Hematopoietic multipotent progenitor cell treated with erythropoietin and hydrocortisone succinate and interleukin-3 and kit ligand, for 15 days (in vitro differentiated cells): ENCODE results near the gene BEGAIN.

Experiments
- DNase-seq: peaks from one replicate; pipeline ENCODE4 v3.0.0-alpha.2; 2015; ENCODE audit warnings: low spot score

BEGAIN gene

DNA sequence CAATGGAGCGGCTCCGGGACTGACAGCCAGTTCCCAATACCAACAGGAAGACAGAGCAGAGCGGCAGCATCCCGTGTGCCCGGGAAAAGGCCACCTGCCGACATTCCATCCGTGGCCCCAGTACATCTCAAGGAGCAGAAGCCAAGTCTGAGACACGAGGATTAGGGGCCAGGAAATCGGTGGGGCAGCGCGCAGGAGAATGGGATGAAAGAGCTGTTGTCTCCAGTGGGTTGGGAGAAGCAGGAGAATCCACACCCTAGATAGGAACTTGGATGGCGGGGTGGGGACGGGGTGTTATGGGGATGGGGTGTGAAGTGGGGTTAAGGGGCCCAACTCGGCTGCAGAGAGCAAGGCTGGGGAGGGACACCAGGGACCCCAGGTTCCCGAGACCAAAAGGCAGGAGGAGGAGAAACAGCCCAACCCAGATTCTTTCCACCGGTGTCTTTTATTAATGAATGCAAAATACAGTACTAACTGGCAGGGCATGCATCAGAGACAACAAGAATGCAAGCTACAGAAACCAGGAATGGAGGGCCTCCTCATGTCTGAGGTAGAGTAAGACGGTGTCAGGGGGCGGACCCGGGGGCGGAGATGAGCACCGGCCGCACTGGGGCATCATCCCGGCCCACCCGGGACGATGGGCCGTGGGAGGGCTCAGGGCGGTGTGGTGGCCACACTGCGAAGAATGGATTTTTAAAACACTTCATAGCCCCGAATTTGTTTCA is 50.3 kb downstream of the BEGAIN start:
- no peak for DNase-seq

DNA sequence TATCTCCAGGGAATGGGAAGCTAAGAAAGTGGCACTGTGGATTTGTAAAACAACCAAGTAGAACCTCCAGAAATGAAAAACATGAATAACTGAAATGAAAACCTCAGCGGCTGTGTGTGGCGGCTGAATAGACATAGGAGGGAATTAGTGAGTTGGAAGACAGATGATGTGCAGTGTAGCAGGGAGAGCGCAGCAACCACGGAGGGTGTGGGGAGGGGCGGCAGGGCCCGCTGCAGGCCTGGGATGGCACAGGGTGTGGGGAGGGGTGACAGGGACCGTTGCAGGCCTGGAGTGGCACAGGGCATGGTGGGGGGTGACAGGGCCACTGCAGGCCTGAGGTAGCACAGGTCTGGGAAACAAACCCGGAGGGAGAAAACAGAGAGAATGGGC is 51.1 kb downstream of the BEGAIN start:
- no peak for DNase-seq

DNA sequence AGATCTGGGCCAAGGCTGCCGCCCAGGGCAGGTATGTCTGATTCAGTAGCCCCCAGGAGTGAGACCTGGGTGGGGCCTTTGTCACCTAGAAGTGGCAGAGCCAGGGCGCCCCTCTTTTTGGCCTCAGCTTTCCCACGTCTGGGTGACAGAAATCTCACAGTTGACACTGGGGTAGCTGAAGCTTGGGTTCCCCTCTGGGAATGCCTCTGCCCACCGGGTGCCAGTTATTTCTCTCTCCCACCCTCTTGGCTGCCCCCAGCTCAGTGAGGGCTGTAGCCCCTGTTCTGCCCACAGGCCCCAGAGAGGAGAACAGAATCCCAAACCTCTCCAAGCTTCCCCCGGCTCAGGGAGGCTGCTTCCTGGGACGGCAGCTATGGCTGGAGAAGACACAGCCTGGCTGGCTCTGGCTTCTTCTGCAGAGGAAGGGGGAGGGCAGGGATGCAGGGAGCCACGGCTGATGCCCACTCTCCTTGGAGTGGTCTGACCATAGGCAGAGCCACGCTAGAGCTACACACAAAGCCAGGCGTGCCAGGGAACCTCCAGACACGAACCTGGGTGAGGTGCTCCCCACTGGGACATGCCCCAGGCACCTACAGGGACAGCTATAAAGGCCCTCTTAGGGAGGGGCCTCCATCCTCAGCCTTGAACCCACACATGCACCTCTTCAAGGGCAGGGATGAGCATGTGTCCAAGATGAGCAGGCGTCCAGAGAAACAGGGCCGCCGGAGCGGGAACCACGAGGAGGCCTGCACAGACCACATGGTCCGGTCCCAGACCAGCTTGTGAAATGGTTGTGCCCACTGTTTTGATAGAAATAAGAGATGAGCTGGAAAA is 51.7 kb downstream of the BEGAIN start:
- DNase-seq = no peak

DNA sequence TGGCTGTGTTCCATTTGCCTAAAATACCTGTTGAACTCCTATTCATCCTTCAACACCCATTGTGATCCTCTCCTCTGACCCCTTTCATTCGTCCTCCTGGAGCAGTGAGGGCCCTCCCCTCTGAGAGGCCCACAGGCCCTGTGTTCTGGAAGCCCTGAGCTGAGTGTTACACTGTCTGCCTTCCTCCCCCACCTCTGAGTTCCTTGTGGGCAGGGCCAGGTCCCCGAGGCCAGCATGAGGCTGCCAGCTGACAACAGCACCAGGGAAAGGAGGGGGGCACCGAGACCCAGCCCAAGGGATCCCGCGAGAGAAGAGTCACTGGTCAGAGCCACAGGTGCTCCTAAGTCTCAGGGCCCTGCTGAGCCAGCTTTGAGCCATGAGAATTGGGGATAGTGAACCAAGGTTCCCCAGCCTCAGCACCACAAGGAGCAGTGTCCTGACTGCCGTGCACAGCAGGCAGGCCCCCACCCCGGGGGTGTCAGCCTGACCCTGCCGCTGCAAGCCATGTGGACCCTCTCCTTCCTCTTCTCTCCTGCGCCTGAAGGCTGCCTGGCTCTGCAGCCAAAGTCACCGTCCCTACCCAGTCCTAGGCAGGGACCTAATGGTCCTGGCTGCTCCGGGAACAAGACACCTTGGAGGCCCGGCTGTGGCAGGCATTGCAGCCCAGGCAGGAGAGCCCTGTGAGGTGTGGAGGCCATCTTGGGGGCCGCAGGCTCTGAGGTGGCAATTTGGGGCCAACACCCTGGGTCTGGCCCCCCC is 52.5 kb downstream of the BEGAIN start:
- DNase-seq = no peak

DNA sequence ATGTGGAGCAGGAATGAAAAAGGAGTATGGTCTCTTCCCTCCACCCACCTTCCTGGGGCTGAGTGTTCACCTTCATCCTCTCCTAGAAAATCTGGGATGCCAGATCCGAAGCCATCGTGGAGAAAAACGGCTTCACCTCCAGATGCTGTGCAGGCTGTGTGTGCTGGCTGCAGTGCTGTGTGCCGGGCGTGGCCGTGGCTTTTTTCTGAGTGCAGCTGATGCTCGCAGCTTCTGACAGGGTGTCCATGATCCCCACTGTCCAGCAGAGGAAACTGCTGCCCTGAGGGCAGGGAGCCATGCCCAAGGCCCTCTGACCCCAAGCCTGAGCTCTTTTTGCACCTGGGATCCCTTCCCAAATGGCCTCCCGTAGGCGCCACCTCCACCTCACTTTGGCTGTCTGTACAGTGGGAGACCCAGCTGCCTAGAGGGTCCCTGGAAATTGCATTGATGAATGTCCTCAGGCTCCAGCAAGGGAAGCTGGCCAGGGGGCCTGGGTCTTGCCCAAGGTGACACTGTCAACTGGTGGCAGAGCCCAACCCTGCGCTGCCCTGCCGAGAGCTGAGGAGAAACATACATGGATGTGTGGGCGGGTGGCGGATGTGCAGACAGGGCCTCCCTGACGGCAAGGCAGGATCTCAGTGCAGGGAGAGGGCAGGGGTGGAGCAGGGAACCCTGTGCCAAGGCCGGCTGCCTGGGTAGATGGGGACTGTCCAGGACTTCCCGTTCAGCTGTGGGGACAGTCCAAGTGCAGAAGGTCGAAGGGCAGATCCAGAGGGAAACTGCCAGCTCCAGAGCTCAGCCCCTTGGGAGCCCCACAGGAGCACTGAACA is 53.3 kb downstream of the BEGAIN start:
- DNase-seq = no peak

DNA sequence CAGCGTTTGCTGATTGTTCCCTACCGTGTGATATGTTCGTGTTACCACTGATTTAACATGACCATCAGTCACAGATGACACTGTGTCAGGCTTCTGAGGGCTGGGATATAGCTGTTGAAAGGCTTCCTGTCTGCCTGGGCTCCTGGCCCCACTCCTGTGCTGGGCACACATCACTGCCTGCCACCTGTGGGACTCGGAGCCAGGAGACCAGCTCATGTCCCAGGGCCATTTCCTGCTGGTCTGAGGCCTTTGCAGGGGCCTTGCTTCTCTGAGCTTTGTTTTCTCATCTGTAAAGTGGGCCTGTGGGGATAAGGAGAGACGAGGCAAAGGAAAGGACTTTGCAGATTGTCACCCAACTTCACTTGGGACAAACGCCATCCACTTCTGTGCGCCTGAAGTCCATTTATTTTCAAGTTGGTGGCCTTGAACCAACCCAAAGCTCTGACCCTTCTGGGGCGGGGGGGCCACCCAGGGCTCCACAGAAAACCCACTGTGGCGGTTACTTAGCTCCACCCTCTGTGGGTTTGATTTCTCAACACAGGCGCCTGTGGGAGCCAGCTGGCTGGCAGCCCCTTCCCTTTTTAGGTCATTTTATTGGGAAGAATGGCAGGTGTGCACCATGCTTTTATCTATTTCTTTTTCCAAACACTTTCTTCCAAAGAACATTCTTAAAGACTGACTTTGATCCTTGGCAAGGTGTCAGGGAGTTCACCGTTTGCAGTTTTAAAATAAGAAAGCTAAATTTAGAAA is 54.1 kb downstream of the BEGAIN start:
- no peak for DNase-seq

DNA sequence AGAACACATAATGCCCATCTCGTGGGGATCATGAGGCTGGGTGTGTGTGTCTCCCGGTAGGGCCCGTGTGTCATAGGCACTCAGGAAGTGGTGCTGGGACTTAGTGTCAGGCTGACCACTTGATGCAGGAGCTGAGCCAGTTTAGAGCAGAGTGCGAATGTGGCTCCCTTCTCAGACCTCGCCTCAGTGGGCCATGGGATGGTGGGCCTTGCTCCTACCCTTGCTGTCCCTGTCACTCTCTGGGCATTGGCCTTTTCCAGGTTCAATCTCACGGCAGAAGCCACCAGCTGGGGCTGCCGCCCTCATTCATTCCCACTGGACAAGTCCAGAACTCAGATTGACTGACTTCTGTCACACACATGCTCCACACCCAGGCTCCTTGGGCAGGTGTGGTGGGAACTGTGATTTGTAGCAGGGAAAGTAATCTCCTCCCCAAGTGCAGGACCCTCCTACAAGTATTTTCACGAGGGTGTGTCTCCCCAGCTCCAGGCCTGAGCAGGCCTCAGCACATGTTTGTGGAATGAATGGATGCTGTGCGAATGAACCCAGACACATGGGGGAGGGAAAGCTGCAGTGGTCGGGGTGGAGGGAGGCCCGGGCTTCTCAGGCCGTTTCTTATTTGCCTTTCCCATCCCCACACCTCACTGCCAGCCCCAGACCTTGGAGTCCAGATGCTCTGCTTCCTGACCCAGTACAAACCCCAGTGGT is 54.9 kb downstream of the BEGAIN start:
- DNase-seq = no peak

DNA sequence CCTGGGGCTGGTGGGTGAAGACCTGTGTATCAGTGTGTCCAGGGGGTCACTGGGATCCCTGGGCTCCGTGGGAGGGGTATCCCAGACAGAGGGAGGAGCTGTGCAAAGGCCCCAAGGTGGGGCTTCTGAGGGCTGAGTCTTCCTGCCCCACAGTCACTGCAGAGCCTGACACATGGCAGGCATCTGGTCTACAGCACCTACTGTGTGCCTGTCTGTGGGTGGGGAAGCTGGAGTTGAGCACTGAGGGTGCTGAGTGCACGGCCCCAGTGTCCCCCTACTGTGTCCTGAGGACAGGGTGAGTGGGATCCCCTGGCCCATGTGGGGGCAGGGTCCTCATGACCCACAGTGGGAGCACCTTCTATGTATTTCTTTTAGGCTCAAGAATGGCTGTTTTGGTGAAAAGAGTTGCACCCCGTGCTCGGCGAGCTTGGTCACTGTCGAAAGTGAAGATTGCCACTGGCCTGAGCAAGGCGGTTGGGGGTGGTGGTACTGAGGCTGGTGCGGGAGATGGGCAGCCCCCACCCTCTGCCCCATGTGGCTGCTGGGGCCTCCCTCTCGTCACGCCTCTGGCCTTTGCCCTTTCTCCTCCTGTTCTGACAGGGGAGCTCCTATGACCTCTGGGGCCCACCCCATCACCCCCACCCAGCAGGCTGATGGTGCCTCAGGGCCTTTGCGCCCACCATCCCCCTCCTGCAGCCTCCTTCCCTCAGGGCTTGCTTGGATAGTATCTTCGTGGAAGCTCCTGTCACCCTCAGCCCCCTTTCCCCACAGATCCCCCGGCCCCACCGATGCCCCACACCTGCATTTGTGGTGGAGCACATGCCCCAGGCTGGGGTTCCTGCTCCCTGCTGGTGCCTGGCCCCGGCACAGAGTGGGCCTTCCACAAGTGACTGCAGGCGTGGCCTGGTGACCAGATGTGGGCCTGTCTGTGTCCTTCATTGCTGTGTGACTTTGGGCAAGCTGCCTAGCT is 55.8 kb downstream of the BEGAIN start:
- no peak for DNase-seq

DNA sequence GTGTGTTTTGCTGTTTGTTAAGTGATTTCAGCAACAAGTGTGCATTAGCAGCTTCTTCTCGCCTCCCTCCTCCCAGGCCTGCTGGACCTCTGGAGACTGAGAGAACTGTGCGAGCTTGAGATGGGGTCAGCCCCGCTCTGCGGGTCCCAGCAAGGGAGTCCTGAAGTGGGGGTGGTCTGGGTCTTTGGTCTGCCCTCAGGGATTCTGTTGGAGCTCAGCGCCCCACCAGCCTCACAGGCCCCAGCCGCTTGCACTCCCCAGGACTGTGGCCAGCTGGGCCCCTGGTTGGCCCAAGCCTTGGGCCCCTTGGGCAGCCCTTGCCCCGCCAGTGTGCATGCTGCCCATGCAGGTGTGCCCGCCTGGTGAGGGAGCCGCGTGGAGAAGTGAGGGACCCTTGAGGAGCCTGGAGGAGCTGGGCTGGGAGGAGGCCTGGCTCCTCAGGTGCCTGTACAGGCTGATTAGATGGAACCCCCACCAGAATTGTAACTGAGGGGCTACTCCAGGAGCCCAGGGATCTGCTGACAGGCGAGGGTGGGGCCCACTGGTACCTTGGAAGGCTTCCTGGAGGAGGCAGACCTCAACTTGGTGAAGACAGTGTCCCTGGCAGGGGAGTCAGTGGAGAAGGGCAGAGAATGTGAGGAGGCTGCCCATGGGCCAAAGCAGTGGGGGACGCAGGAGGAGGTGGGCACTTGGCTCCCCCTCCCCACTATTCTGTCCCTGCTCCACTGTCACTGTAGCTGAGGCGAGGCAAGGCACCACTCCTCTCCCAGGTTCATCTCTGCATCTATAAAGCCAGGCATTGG is 56.7 kb downstream of the BEGAIN start:
- no peak for DNase-seq

DNA sequence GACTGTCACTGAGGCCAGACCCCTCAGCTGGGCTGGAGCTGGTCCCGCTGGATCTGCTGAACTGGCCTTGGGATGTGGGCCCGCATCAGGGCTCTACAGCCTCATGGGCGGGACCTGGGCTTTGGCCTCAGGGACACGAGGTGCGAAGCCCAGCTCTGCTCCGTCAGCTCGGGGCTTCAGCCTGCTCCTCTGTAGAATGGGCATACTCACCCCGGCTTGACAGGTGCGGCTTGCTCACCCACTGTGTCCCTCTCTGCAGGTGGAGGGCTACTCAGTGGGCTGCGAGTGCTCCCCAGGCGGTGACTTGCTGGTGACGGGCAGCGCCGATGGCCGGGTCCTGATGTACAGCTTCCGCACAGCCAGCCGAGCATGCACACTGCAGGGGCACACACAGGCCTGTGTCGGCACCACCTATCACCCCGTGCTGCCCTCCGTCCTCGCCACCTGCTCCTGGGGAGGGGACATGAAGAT is 57.6 kb downstream of the BEGAIN start:
- no peak for DNase-seq

DNA sequence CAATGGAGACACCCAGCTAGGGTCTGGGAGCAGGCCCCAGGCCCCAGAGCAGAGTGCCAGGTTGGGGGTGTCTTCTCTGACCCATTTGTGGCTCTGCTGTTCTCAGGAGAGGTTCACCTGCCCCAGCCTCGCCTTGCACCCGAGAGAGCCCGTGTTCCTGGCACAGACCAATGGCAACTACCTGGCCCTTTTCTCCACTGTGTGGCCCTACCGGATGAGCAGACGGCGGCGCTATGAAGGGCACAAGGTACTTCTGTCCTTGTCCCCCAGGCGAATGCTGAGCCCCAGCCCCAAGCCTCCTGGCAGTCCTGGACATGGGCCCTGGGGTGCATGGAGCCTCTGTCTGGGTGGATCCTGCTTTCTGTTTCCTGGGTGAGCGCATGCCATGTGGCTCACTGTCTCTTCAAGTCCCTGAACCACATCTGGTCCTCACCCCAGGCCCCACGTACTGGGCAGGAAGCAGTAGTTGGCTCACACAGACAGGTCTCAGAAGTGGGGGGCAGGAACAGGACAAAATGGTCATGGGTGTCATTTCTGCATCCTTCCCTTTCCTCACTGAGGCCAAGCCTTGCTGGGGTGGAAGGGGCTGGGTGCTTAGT is 58.2 kb downstream of the BEGAIN start:
- no peak for DNase-seq

DNA sequence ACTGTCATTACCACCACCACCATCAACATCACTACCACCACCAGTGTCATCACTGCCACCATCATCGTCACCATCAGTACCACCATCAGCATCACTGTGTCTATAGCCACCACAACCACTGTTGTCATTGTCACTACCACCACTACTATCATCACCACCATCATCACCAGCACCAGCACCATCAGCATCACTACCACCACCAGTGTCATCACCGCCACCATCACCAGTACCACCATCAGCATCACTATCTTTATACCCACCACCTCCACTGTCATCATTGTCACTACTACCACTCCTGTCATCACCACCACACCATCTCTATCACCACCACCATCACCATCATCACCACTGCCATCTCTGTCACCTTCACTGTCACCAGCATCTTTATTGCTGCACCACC is 60.6 kb downstream of the BEGAIN start:
- no peak for DNase-seq

DNA sequence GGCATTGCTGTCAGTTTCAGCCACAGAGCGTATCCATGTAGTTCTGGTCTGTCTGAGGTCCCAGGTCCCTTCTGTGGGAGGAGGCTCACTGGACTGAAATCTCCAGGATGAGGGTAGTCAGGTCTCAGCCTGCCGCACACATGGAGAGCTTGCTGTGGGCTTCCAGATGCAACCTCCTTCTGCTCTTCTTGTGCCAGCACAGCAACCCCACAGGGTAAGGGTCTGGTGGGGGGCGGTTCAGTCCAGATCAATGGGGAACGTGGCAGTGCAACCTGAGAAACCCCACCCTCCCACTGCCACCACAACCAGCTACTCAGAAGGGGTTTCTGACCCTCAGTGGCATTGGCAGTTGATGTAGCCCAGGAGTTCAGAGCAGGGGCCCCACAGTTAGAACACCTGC is 61.2 kb downstream of the BEGAIN start:
- DNase-seq = no peak

DNA sequence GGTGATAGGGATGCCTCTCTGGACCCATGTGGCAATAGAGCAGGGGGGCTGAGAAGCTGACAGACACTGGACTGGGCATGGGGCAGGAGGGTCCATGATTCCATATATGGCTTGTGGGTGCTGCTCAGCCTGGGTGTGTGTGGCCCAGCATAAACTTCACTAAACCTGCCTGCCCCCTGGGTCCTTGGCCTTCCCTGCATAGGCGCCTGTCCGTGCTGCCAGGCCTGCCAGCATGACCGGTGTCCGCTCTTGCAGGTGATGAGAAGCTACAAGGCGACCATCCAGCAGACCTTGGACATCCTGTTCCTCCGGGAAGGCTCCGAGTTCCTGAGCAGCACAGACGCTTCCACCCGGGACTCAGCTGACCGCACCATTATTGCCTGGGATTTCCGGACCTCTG is 61.6 kb downstream of the BEGAIN start:
- no peak for DNase-seq

DNA sequence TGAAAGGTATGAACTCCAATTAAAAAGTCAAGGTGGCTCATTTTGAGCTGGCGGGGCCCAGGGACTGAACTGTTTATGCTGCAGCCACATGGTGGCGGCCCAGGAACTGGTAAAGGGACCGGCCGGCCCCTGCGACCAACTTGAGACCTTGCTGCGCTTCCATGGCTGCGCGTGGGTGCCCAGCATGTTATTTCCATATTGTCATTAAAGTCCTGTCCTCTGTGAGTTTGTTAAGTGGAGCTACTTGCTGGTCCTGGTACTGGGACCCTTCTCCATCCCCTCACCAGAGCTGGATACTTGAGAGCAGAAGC is 62.3 kb downstream of the BEGAIN start:
- no peak for DNase-seq

DNA sequence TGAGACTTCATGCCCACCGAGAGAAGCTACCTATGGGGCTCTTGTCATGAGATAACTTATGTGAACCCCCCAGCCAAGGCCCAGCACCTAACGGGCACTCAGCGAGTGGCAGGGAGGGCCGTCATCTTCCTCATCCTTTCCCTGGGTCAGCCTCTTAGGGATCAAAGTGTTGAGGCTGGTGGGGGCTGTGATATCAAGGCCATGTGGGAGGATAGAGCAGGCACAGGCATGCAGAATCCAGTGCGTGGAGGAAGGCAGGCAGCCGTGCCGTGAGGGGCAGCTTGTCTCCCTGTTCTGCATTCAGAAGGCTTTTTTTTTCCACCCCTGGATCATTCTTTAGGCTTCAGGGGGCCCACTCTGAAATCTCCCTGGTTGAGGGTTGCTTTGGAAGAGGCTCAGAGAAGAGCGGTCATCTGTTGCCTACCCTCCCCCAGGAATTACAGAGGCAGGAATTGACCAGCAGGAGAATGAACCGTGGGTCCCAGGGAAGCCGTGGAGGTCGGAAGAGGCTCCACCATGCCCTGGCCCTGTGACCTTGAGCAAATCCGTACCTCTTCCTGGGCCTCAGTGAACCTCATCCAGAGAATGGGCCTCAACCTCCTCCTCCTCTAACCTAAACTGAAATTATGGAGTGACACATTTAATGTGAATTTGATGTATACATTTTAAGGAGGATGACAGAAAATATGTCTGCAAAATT is 62.8 kb downstream of the BEGAIN start:
- DNase-seq = no peak

DNA sequence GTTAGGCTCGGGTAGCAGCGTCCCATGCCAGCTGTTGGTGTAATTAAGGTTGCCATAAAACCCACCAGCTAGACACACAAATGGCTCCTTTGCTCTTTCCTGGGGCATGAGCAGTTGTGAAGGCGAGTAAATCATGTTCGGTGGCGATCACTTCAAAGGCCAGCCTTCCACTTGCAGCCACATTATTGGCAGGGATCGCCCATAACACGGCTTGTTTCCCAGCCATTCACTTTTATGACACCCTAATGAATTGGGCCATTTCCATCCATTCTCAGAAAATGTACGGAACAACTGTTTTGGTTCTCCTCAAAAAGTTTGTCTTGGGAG is 63.4 kb downstream of the BEGAIN start:
- DNase-seq = no peak
